GM21619 (cell line): ENCODE data around the gene NPPC.
"Not testable (repeated sequence)": the region's sequence is repeated elsewhere in the genome, so short reads cannot be mapped to it uniquely, and the experiment has no call there.

Experiments
- ATAC-seq: cut with Tn5 transposase; IDR thresholded peaks from one replicate; pipeline ENCODE4 v1.9.1; 2021; ENCODE audit not compliant: unreplicated experiment

Gene NPPC, protein sequence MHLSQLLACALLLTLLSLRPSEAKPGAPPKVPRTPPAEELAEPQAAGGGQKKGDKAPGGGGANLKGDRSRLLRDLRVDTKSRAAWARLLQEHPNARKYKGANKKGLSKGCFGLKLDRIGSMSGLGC

DNA sequence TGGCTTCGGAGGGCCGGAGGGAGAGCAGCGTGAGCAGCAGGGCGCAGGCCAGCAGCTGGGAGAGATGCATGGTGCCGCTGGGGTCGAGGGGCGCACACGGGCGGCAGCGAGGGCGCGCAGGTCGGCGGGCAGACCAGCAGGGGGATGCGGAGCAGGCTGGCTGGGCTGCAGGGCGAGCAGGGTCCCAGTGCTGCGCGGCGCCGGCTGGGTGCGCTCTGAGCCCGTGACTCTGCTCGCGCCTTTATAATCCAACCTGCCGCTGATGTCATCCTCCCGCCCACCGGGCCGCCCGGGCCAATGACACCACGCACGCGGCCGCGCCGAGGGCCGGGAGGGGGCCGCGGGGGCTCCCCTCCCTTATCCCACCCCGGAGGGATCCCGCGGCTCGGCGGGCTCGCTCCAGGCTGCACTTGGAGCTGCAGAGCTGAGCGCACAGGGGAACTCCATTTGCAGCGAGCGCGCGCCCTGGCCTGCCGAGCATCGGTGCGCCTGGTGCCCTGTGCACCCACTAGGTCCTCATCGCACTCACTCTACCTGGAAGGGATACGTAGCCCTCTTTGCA is at the start of gene NPPC:
TSS of gene NPPC (minus strand) at position 217 of the 562 bp plus-strand sequence. CDS start at position 70, 147 bp downstream.
- ATAC-seq, result peak; percentile 57

DNA sequence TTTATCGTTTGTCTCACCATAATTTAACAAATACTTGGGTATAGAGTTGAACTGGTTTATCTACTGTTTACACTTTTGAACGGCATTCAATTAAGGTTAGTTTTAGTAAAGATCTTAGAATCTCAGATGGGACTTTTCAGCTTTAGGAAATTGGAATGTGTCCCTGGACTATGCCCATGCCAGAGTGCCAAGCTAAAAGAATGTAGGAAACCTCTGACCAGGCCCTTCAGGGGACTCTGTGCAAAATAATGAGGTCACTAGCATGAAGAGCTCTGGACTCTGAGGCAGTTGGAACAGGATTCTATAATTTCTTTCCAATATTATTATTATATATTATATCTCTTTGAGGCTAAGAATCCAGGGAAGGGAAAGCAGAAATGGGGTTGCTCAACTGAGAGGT is 48.8 kb upstream of the NPPC start:
- no peak for ATAC-seq

DNA sequence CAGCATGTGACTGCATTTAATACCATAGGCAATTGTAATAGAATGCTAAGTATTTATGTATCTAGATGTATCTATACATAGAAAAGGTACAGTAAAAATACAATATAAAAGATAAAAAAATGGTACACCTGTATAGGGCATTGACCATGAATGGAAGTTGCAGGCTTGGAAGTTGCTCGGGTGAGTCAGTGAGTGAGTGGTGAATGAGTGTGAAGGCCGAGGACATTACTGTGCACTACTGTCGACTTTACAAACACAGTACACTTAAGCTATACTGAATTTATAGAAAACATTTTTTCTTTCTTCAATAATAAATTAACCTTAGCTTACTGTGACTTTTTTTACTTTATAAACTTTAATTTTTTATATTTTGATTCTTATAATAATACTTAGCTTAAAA is 44.3 kb upstream of the NPPC start:
- ATAC-seq, result no peak

DNA sequence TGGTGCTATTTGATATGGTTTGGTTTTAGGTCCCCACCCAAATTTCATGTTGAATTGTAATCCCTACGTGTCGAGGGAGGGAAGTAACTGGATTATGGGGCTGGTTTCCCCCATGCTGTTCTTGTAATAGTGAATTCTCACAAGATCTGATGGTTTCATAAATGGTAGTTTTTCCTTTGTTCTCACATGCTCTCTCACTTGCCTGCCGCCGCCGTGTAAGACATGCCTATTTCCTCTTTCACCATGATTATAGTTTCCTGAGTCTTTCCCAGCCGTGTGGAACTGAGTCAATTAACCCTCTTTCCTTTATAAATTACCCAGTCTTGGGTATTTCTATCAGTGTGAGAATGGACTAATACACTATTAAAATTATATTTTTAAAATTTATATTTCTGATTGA is 42.6 kb upstream of the NPPC start:
- ATAC-seq, result no peak

DNA sequence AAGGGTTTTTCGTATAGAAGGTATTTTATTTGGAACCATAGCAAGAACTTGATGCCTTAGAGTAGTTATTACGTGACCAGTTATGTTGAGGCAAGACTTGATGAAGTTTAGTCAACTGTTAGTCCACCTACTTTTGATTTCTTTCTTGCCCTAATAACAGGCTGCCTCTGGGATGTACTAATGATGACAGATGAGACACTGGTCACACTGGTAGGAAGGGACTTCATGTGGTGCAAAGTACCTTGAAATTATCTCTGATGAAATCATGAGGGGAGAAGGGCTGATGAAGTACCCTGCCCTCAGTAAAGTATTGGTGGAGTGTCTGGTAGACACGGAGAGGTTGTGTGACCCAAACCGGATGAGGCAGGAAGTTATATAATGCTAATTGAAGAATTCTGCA is 40.7 kb upstream of the NPPC start:
- no peak for ATAC-seq

DNA sequence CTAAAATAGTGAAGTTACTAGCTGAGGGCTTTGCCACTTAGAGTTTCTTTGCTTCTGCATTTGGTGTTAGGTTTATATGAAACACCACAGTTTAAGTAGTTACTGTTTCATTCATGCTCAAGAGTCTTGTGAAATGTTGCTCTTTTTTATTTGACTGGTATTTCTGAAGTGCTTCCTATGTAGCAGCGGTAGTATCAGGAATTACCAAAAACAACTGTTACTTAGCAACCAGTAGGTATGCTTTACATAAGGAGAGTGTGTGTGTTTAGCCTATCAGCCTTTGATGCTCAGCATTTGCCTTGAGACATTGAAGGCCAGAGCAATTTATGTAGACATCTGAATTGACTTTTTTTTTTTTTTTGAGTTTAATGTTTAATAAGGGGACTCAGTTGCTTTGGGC is 38.9 kb upstream of the NPPC start:
- no peak for ATAC-seq

DNA sequence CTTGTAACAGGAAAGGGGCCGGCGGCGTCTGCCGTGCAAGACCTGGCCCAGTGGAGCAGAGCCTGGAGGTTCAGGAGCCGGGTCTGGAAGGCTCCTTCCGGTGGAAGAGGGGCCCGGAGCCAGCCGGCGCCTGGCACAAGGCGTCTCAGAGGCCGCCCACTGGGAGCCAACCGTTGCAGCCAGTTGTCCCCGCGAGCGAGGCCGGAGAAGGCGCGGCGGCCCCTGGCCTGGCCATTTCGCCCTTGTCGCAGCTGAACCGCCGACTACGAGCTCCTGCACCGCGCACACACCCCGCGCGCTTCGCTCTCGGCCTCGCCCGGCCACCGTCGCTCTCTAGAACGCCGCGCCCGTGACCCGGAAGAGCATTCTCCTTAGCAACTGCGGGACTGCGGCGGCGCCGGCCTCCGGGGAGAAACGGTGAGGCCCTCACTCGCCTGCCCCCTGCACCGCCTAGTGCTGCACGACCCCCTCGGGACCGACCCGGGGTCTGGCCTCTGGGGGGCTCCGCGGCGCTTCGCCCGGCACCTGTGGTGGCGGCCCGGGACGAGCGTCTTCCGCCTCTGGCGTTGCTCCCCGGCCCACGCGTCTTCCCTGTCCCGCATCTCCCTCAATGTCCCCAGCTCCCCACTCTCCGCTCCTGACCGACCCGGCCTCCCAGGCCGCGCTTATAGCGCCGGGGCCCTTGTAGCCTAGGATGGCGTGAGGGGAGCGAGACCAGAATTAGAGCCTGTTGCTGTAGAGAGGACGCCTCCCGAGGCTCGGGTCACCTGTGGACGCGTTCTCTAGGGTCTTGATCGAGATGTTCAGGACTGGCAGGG is 35.4 kb upstream of the NPPC start, which contains the start of gene DIS3L2:
TSS of gene DIS3L2 (plus strand) at position 365 of the 818 bp plus-strand sequence. CDS start 53,215 bp downstream, outside the sequence.
- peak; percentile 91 for ATAC-seq

DNA sequence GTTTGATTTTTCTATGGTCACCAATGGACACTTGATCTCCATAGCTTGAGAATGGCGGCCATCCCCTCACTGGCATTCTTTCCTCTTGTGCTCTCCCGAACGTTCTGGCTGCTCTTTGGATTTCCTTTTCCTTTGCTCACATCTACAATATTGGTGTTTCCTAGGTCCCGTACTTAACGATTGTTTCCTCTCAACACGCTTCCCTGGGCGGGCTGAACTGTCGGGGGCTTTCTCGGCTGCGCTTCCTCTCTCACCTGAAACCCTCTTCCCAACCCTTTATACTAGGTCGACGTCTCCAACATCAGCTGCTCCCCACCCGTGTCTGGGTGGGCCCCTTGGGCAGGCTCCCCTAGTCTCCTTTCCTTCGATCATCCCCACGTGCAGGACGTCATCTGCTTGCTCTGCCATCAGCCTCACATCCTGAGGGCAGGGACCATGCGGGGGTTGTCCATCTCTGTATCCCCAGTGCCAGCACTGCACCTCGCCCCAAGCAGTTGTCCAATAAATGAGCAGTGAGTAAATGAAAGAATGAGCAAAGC is 34.7 kb upstream of the NPPC start:
- peak; percentile 23 for ATAC-seq

DNA sequence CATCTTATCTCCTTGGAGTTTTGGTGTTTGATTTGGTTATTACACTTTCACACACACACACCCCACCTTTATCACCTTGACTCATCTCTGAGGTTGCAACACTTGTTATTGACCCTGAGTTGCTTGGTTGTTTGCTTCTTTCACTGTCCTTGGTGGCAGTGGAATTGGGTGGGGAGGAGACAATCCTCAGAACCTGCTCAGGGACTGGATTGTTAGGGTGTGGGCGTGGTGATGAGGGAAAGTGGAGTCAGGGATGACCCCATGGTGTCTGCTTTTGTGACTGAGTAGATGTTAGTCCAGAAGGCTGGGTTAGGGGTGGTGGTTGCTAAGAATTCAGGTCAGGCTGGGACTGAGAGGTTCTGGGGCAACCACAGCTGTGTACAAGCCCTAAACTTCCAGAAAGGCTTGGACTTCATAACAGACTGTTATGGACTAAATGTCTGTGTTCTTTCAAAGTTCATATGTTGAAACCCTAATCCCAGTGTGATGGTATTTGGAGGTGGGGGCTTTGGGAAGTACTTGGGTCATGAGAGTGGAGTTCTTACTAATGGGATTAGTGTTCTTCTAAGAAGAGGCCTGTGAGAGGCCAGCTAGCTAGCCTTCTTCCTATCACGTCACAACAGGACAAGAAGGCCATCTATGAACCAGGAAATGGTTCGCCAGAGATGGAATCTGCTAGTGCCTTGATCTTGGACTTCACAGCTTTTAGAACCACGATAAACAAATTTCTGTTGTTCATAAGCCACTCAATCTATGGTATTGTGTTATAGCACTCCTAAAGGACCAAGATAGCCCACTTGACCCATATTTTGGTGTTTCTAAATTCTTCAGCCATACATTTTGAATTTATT is 31.9 kb upstream of the NPPC start:
- no peak for ATAC-seq

DNA sequence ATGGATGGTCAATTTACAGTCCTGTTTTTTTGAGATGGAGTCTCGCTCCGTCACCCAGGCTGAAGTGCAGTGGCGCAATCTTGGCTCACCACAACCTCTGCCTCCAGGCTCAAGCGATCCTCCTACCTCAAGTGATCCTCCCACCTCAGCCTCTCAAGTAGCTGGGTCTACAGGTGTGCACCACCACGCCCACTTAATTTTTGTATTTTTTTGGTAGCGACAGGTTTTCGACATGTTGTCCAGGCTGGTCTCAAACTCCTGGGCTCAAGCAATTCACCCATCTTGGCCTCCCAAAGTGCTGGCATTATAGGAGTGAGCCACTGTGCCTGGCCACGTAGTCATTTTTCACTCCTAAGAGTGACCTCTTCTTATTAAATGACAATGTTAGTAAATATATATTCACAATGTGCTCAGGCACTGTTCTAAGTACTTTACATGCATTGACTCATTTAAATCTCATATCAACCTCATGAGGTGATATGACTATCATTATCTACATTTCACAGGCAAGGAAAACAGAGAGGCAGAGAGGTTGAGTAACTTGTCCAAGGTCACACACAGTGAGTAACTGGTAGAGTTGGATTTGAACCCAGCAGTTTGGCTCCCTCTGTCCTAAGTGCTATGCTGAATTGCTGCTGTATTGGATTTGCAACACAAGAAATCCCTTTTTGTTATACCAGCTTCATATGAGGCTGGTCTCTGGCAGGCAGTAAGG is 29.7 kb upstream of the NPPC start:
- no peak for ATAC-seq

DNA sequence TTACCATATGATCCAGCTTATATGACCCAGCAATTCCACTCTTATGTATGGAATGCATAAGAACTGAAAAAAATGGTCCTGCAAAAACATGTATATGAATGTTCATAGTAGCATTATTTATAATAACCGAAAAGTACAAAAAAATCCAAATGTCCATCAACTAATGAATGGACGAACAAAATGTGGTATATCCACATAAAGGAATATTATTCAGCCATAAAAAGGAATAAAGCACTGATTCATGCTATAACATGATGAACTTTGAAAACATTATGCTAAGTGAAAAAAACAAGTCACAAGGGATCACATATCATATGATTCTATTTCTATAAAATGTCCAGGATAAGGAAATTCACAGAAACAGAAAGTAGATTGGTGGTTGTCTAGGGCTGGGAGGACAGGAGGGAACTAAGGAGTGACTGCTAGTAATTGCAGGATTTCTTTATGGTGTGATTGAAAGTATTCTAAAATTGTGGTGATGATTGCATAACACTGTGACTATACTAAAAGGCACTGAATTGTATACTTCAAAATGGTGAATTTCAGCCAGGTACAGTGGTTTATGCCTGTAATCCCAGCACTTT is 25.3 kb upstream of the NPPC start:
- no peak for ATAC-seq

DNA sequence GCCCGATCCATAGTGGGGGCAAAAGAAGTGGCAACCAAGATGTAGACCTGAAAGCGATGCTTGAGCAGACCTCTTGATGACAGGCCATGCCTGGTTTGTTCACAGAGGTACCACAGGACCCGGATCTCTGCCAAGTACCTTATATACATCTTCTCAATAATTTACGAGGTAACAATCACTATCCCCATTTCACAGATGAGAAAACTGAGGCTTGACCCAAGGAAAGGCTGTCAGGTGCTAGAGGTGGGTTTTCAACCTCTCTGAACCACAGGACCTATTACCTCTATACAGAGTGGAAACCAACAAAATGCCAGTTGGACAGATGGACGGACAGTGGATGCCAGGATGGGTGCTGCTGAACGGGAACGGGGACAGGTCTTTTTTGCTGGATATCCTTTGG is 21.5 kb upstream of the NPPC start:
- ATAC-seq, result no peak

DNA sequence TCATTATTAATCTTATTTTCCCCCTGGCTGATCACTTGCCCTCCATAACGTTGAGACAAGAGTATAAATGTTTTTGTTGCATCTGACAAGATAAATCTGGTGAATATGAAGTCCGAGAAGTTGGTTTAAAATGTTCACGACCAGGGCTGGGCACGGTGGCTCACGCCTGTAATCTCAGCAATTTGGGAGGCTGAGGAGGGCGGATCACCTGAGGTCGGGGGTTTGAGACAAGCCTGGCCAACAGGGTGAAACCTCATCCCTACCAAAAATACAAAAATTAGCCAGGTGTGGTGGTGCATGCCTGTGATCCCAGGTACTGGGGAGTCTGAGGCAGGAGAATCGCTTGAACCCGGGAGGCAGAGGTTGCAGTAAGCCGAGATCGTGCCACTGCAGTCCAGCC is 20.9 kb upstream of the NPPC start:
- not testable (repeated sequence) for ATAC-seq

DNA sequence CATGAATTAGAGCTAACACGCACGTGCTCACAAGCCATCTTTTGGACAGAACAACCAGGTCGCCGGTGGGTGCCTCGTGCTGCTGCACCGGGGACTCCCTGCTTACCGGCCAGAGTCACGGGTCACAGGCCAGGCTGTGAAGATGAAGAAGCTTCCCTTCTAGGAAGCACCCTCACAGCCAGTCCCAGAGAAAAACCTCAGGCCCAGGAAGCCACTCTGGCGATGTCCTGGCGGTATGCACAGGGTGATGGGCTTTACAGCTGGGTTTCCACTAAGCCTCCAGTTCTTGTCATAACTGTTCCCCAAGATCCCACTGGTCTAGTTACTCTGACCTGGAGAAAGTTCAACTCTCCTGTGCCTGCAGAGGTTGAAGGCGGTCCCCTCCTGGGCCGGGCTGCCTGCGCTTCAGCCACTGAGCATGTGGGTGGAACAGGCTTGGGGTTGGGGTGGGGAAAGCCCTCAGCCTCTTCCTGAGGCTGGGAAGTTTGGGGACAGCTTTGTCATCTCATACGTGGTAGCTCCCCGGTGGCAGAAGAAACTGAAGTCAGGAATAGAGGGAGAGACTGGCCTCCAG is 20.1 kb upstream of the NPPC start:
- no peak for ATAC-seq

DNA sequence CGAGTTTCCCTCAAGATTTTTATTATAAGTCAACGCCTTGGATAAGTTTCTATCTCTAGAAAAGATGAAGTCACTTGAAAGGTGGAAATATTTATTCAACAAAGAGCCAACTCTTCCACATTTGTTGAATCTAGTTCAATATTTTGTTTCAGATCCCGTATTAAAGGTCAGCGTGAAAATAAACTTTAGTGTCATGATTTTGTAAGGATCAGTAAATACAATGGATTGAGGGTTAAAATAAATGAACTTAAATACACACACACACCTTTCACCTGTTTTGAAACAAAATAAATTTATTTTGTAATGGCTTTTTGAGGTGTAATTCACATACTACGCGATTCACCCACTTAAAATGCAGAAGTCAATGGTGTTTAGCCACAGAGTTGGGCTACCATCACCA is 16.0 kb upstream of the NPPC start:
- no peak for ATAC-seq

DNA sequence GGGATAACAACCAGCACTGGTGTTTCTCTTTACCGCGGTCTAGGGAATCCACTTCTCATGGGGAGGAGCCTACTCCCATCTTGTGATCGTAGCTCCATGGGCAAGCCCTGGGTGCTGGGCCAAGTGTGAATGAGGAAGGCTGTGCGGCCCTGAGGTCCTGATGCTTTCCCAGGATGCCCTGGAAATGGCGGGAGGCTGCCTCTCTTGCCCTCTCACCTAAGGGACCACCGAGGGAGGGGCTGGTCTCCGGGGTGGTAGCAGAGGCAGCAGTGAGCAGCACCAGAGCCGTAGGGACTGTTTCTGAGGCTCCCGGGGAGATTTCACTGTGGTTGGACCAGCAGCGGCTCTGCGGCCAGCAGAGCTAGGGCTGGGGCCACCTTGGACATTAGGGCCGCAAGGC is 15.5 kb upstream of the NPPC start:
- no peak for ATAC-seq

DNA sequence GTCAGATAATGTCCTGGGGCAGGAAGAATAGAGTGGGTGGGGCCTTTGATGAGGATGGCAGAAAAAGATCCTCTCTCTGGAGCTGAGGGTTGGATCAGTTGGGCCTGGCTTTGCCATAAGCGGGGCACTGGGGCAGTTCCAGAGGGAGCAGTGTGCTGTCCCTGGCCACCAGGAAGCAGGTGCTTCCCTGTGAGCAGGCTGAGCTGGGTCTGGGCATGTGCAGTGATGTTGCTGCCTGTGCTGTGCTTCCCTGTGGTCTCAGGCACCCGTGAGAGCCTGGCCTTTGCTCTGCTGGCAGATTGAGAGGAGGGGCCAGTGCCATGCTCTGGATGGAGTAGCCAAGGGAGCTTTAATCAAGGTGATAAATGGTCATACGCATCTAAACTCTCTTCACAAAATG is 14.6 kb upstream of the NPPC start:
- ATAC-seq, result no peak

DNA sequence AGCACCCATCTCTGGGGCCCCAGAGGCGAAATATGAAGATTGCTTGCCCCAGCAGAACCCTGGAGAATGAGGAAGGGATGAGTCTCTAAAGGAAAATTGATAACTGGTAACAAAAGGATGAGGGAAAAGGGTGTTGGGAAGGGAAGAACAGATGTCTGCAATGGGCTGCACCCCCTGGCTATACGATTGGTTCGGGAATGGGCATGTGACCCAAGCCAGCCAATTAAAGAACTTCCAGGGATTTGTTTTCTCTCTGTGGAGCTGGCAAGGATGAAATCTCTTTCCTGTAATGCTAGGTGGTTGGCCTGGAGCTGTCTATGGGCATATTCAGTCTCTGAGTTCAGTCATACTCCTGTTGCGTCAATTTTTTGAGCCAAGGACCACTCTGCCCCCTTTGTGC is 12.8 kb upstream of the NPPC start:
- no peak for ATAC-seq

DNA sequence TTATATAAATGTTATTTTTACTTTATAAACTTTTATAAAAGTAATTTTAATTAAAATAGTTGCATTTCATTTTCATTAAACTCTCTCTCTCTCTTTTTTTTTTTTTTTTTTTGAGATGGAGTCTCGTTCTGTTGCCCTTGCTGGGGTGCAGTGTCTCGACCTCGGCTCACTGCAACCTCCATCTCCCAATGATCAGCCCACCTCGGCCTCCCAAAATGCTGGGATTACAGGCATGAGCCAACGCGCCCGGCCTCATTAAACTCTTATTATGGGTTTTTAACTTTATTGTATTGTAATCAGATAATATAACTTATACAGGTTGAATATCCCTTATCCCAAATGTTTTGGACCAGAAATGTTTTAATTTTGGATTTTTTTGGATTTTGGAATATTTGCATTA is 10.9 kb upstream of the NPPC start:
- no peak for ATAC-seq

DNA sequence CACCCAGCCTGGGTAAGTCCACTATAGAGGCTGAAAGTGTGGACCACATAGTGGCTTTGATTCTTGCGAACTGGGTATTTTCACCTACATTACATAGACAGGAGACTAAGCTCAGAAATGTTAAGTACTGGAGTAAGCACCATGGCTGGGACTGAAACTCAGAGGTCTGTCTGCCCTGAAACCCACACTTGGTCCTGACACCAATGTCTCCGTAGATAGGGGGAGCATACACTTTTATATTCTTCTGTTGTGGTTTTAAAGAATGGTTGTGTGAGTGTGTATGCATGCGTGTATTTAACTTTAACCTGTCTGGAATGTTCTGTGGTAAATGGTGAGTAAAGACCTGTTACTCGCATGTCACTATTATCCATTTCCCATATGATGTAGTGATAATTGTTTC is 10.3 kb upstream of the NPPC start:
- no peak for ATAC-seq
